Measurements from ENCODE around the gene LRBA.

LRBA gene

DNA sequence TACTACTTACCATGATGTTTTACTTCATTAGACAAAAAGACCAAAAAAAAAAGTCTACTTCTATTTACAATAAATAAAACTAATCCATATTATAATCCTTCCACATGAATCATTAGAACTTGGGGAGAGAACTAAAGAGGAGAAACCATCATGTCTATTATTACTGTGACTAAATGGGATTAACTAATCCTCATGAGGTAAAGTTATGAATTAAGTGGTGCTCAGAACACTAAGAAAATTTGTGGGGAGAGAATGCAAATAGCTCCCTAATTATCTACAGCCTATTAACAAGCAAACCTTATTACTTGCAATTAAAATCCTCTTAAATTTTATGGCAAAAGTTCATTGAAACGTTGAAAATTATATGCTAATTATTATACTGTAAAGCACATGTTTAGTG, 364.3 kb downstream of the LRBA start:
- TF ChIP-seq, protein P1, sequence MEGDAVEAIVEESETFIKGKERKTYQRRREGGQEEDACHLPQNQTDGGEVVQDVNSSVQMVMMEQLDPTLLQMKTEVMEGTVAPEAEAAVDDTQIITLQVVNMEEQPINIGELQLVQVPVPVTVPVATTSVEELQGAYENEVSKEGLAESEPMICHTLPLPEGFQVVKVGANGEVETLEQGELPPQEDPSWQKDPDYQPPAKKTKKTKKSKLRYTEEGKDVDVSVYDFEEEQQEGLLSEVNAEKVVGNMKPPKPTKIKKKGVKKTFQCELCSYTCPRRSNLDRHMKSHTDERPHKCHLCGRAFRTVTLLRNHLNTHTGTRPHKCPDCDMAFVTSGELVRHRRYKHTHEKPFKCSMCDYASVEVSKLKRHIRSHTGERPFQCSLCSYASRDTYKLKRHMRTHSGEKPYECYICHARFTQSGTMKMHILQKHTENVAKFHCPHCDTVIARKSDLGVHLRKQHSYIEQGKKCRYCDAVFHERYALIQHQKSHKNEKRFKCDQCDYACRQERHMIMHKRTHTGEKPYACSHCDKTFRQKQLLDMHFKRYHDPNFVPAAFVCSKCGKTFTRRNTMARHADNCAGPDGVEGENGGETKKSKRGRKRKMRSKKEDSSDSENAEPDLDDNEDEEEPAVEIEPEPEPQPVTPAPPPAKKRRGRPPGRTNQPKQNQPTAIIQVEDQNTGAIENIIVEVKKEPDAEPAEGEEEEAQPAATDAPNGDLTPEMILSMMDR (IDR thresholded peaks at IDR 0.05; ENCODE audit: insufficient read depth, low read depth, low read length, missing control alignments), result no peak
- DNase-seq (ENCODE audit: low read depth), result no peak
- no peak overlapping the region for H3K4me3 ChIP-seq (ENCODE audit: low read length)

DNA sequence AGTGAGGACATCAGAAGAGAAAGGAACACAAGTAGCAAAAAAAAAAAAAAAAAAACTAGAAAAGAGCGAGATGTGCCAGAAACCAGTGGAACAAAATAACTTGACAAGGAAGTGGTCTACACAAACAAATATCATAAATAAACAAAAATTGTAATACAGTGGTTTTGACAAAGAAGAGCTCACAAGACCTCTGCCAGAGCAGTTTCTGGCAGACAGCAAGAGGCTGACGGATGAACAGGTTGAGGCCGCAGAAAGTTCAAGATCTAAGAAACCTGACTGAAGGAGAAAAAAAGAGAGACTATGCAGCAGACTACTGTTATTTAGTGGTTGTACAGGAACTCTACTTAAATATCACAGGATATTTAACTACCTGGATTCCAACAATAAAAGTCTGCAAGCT, 367.0 kb downstream of the LRBA start:
- TF ChIP-seq, protein P1 (IDR thresholded peaks at IDR 0.05; ENCODE audit: insufficient read depth, low read depth, low read length, missing control alignments), result no peak
- no peak for DNase-seq (ENCODE audit: low read depth)
- H3K4me3 ChIP-seq (ENCODE audit: low read length), result no peak overlapping the region

DNA sequence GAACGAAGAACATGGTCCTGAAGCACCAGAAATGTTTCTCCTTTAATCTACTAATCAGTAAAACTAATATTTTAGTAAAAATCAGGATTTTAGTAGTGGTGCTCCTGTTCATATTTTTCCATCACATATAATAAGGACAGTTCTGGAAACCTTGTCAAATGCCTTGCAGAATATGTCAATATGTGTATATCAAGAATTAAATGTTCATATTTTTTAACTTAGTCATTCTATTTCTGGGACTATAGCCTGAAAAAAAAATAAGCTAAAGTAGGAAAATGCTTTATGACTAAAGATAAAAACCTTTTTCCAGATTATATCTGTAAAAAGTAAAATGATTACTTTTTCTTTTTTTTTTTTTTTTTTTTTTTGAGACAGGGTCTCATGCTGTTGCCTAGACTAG, 368.1 kb downstream of the LRBA start:
- no peak overlapping the region for H3K4me3 ChIP-seq (ENCODE audit: low read length)
- DNase-seq (ENCODE audit: low read depth), result no peak
- TF ChIP-seq, protein P1 (IDR thresholded peaks at IDR 0.05; ENCODE audit: insufficient read depth, low read depth, low read length, missing control alignments), result no peak

DNA sequence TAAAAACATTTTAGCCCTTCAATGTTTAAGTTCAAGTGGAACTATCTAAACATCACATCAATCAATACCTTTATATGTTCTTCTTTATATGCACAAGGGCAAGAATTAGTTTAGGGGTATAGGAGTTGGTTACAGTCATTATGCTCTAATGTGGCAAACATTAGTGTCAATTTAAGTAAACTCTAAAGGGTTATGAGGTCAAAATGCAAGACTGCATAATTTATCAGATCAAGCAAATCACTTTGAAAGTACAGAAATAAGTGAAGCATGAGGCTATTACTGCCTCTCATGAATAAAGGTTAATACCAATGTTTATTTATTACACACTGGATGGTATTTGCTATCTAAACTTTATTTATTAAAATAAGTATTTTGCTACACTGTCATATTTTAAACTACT, 373.5 kb downstream of the LRBA start:
- DNase-seq (ENCODE audit: low read depth), result no peak
- TF ChIP-seq, protein P1 (IDR thresholded peaks at IDR 0.05; ENCODE audit: insufficient read depth, low read depth, low read length, missing control alignments), result no peak

DNA sequence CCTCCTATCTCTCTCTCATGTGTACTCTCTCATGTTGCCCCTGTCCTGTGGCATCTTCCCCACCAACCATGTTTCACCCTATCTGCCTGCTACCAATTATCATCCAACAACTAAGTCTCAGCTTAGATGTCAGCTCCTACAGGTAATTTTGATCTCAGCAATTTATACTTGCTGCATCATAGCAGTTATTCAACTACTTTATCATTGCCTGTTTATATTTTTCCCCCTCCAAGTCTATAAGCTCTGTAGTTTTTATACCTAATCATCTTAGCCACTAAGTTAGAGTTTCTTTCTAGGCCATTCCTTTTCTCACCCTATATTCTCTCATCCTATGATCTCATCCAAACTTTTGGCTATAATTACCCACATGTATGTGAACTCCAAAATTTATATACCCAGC, 382.4 kb downstream of the LRBA start:
- H3K4me3 ChIP-seq (ENCODE audit: low read length), result no peak overlapping the region
- TF ChIP-seq, protein P1 (IDR thresholded peaks at IDR 0.05; ENCODE audit: insufficient read depth, low read depth, low read length, missing control alignments), result no peak
- no peak for DNase-seq (ENCODE audit: low read depth)

More for the DNA sequence above, 373.5 kb downstream of the LRBA start:
- H3K4me3 ChIP-seq (ENCODE audit: low read length), result no peak overlapping the region

DNA sequence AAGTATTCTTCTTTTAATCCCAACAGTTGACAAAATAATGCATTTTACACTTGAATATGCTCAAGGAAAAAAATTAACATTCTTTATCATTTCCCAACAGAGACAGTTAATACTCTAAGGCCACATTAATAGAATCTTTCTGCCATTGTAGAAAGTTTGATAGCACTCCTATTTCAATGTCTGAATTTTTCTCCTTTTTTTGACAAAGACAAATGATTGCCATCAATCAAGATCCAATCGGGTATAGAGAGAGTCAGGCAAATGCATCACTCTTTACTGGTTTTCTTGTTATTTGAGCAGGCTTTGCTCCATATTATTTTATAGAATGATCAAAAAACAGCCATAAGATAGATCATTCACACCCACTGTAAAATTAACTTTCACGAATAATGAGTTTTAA, 387.0 kb downstream of the LRBA start:
- no peak for DNase-seq (ENCODE audit: low read depth)
- TF ChIP-seq, protein P1 (IDR thresholded peaks at IDR 0.05; ENCODE audit: insufficient read depth, low read depth, low read length, missing control alignments), result no peak
- no peak overlapping the region for H3K4me3 ChIP-seq (ENCODE audit: low read length)

DNA sequence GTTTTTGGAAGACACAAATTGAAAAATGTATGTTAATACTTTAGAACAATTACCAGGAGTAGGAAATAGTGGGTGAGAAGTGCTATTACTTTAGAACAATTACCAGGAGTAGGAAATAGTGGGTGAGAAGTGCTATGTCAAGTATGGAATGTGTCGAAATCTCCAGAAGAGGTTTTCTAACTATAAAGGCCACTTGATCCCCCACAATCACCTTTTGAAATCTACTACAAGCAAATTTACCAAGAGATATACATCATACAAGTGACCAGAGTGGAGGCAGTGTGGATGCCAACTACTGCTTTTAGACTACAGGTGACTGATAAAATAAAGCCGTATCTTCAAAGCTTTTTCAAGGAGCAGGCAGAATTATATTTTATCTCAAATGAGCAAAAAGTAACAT, 390.1 kb downstream of the LRBA start:
- no peak for DNase-seq (ENCODE audit: low read depth)
- TF ChIP-seq, protein P1 (IDR thresholded peaks at IDR 0.05; ENCODE audit: insufficient read depth, low read depth, low read length, missing control alignments), result no peak
- H3K4me3 ChIP-seq (ENCODE audit: low read length), result no peak overlapping the region
